ENCODE results near the gene SLC38A11.
"Not testable (repeated sequence)": the region's sequence is repeated elsewhere in the genome, so short reads cannot be mapped to it uniquely, and the experiment has no call there.

The SLC38A11 gene

GRCh38 chr2:164887434-164888144 is 67.7 kb downstream of the SLC38A11 start:
- FAIRE-seq (no peak), DNase-seq (ENCODE audit: extremely low spot score, insufficient read length, low read depth) (no peak)

- DNase-seq (ENCODE audit: extremely low spot score, insufficient read length, low read depth) = no peak
- FAIRE-seq = no peak
Observed at GRCh38 chr2:164882276-164882675, 73.0 kb downstream of the SLC38A11 start.

GRCh38 chr2:164881524-164881923 is 73.8 kb downstream of the SLC38A11 start:
- DNase-seq (ENCODE audit: extremely low spot score, insufficient read length, low read depth) (no peak), FAIRE-seq (no peak)

- DNase-seq (ENCODE audit: extremely low spot score, insufficient read length, low read depth) = no peak
- FAIRE-seq = no peak
Observed at GRCh38 chr2:164879901-164880535, 75.3 kb downstream of the SLC38A11 start.

GRCh38 chr2:164877927-164878326 is 77.4 kb downstream of the SLC38A11 start:
- FAIRE-seq = no peak
- DNase-seq (ENCODE audit: extremely low spot score, insufficient read length, low read depth) = no peak

GRCh38 chr2:164877169-164877568 is 78.2 kb downstream of the SLC38A11 start:
- DNase-seq (ENCODE audit: extremely low spot score, insufficient read length, low read depth) (no peak), FAIRE-seq (no peak)

GRCh38 chr2:164875334-164876205 is 79.8 kb downstream of the SLC38A11 start:
- FAIRE-seq (no peak), DNase-seq (ENCODE audit: extremely low spot score, insufficient read length, low read depth) (no peak)

GRCh38 chr2:164873210-164873908 is 82.0 kb downstream of the SLC38A11 start:
- DNase-seq (ENCODE audit: extremely low spot score, insufficient read length, low read depth) (no peak), FAIRE-seq (no peak)

- DNase-seq (ENCODE audit: extremely low spot score, insufficient read length, low read depth) = no peak
- no peak for FAIRE-seq
Observed at GRCh38 chr2:164871404-164871803, 83.9 kb downstream of the SLC38A11 start.

GRCh38 chr2:164869420-164869772 is 85.9 kb downstream of the SLC38A11 start:
- FAIRE-seq (no peak), DNase-seq (ENCODE audit: extremely low spot score, insufficient read length, low read depth) (no peak)

- DNase-seq (ENCODE audit: extremely low spot score, insufficient read length, low read depth) = no peak
- no peak for FAIRE-seq
Observed at GRCh38 chr2:164868563-164869419, 86.5 kb downstream of the SLC38A11 start.

- no peak for FAIRE-seq
Observed at GRCh38 chr2:164867779-164868397, 87.4 kb downstream of the SLC38A11 start.

GRCh38 chr2:164866381-164866780 is 88.9 kb downstream of the SLC38A11 start:
- not testable (repeated sequence) for DNase-seq (ENCODE audit: extremely low spot score, insufficient read length, low read depth); FAIRE-seq

More at GRCh38 chr2:164867779-164868397, 87.4 kb downstream of the SLC38A11 start:
- DNase-seq (ENCODE audit: extremely low spot score, insufficient read length, low read depth) = no peak

GRCh38 chr2:164860694-164861042 is 94.7 kb downstream of the SLC38A11 start:
- DNase-seq (ENCODE audit: extremely low spot score, insufficient read length, low read depth) (no peak), FAIRE-seq (no peak)

GRCh38 chr2:164859906-164860693 is 95.2 kb downstream of the SLC38A11 start:
- not testable (repeated sequence) for FAIRE-seq; DNase-seq (ENCODE audit: extremely low spot score, insufficient read length, low read depth)

- DNase-seq (ENCODE audit: extremely low spot score, insufficient read length, low read depth) = no peak
- FAIRE-seq = no peak
Observed at GRCh38 chr2:164859251-164859818, 96.0 kb downstream of the SLC38A11 start.

- DNase-seq (ENCODE audit: extremely low spot score, insufficient read length, low read depth) = no peak
- no peak for FAIRE-seq
Observed at GRCh38 chr2:164852086-164852485, 103.2 kb downstream of the SLC38A11 start.

- DNase-seq (ENCODE audit: extremely low spot score, insufficient read length, low read depth) = no peak
- no peak for FAIRE-seq
Observed at GRCh38 chr2:164850235-164850634, 105.1 kb downstream of the SLC38A11 start.

All from GM18507 (cell line).